Esophagus muscularis mucosa (tissue), 4 donors: ENCODE results near the gene PCNT.

ENCODE experiments used
- CTCF ChIP-seq, 3 experiments: fragments of 200-600 bp in 2 of 3; fragments of 450-650 bp in 1 of 3; sonication (generic) in 2 of 3; IDR thresholded peaks; one replicate each; pipeline ENCODE4 v1.5.1; 2017 to 2019; ENCODE audit warnings: antibody characterized with exemption in 3 of 3, mild to moderate bottlenecking in 2 of 3, moderate library complexity in 1 of 3
- EP300 ChIP-seq: sonication (generic); formaldehyde crosslinking; IDR thresholded peaks from one replicate; pipeline ENCODE4 v1.6.1; 2017; ENCODE audit warnings: antibody characterized with exemption
- POLR2A ChIP-seq: fragments of 450-650 bp; IDR thresholded peaks from one replicate; pipeline ENCODE4 v1.6.1; 2017; ENCODE audit warnings: antibody characterized with exemption, moderate library complexity, mild to moderate bottlenecking, low read depth
- POLR2AphosphoS5 ChIP-seq, 2 donors: sonication (generic); formaldehyde crosslinking; IDR thresholded peaks; one replicate each; pipeline ENCODE4 v1.6.1; 2017; ENCODE audit warnings: antibody characterized with exemption in 2 of 2

DNA sequence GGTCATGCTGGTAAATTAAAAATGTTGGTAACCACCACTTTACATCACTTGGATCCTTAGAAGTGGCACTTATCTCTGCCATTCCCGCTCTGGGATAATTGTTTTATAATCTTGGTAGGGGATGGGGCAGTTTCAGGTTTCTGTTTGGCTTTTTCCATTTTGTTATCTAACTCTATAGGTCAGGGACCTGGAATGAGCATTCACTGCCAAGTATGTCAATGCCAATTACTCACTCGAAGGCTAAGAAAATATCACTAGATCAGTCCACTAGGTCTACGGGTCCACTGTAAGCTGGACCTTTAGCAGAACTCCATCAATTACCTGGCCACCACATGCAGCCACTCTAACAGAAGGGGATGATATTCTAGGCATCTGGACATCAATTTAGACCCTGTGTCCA is 130.2 kb downstream of the PCNT start:
- no peak for TF ChIP-seq CTCF (IDR thresholded peaks at IDR 0.05)
- no peak for TF ChIP-seq POLR2A
- TF ChIP-seq EP300 = no peak
- no peak for TF ChIP-seq POLR2AphosphoS5 (IDR thresholded peaks at IDR 0.05)
